NOMO-1 treated with dmso at 0.1 percent for 144 hours (cell line): ENCODE data around the gene HIF1A.
"Not testable (repeated sequence)": the region's sequence is repeated elsewhere in the genome, so short reads cannot be mapped to it uniquely, and the experiment has no call there.

Experiments
- DNase-seq: peaks from one replicate; lab custom pipeline; 2025; ENCODE audit not compliant: unreplicated experiment; lab: John Stamatoyannopoulos, UW

HIF1A gene

GRCh38 chr14:61694830-61695694 lies at the start of gene HIF1A:
Gene HIF1A (plus strand): TSS chr14:61695513. CDS start chr14:61695805, 292 bp downstream.
- peak; percentile 99 for DNase-seq

GRCh38 chr14:61646366-61647116 lies 48.8 kb upstream of the HIF1A start:
- DNase-seq = no peak

- DNase-seq = no peak
Observed at GRCh38 chr14:61647704-61648103, 47.6 kb upstream of the HIF1A start.

GRCh38 chr14:61648377-61648776 lies 46.9 kb upstream of the HIF1A start:
- DNase-seq = no peak

- DNase-seq = no peak
Observed at GRCh38 chr14:61649283-61649682, 46.0 kb upstream of the HIF1A start.

- DNase-seq = no peak
Observed at GRCh38 chr14:61651355-61651754, 44.0 kb upstream of the HIF1A start.

GRCh38 chr14:61652526-61653262 lies 42.6 kb upstream of the HIF1A start:
- no peak for DNase-seq

- DNase-seq = no peak
Observed at GRCh38 chr14:61653507-61653906, 41.8 kb upstream of the HIF1A start.

GRCh38 chr14:61654026-61654425 lies 41.3 kb upstream of the HIF1A start:
- no peak for DNase-seq

GRCh38 chr14:61655777-61656176 lies 39.5 kb upstream of the HIF1A start:
- no peak for DNase-seq

- DNase-seq = no peak
Observed at GRCh38 chr14:61656341-61656740, 39.0 kb upstream of the HIF1A start.

- not testable (repeated sequence) for DNase-seq
Observed at GRCh38 chr14:61658111-61658510, 37.2 kb upstream of the HIF1A start.

- no peak for DNase-seq
Observed at GRCh38 chr14:61659582-61659981, 35.7 kb upstream of the HIF1A start.

GRCh38 chr14:61661471-61662400 lies 33.6 kb upstream of the HIF1A start:
- DNase-seq = no peak

GRCh38 chr14:61662437-61663311 lies 32.6 kb upstream of the HIF1A start:
- DNase-seq = peak; percentile 82

- DNase-seq = peak; percentile 76
Observed at GRCh38 chr14:61663312-61663979, 31.9 kb upstream of the HIF1A start.

GRCh38 chr14:61668282-61668681 lies 27.0 kb upstream of the HIF1A start:
- DNase-seq = no peak

GRCh38 chr14:61670576-61670975 lies 24.7 kb upstream of the HIF1A start:
- no peak for DNase-seq

- DNase-seq = no peak
Observed at GRCh38 chr14:61671082-61671481, 24.2 kb upstream of the HIF1A start.
